D721Med (cell line): ENCODE measurements around the gene ASXL3.

Experiments
- DNase-seq: peaks from one replicate; pipeline ENCODE4 v3.0.0; 2011; ENCODE audit warnings: low spot score; ENCODE audit not compliant: insufficient read length
- FAIRE-seq: peaks from 2 replicates; lab custom pipeline; 2011; peaks lifted over from hg19 to GRCh38; lab: Jason Lieb, UNC
- TF ChIP-seq, protein P1 (sequence below): IDR thresholded peaks from 2 replicates; pipeline ENCODE4 v1.5.1; 2012; ENCODE audit warnings: mild to moderate bottlenecking, control low read depth; ENCODE audit not compliant: insufficient read depth; ENCODE audit errors: missing control alignments

ASXL3 gene

DNA sequence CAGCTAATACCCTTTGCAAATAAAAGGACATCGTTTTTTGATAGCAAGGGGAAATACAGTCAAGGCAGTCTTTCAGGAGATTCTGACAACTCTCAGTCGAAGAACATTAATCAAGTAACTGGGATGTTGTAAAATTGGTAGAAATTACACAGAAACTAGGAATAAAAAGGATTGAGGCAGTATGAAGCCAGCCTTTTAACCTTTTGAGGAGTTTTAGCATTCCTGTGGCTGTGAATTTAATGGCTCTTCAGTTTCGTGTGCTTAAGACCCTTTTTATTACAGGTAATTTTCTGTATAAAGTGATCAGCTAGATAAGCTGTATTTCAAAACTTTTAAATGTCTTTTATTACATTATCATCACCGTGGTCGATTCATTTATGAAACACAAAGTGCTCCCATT, 91.6 kb downstream of the ASXL3 start:
- FAIRE-seq: no peak
- TF ChIP-seq, protein P1, sequence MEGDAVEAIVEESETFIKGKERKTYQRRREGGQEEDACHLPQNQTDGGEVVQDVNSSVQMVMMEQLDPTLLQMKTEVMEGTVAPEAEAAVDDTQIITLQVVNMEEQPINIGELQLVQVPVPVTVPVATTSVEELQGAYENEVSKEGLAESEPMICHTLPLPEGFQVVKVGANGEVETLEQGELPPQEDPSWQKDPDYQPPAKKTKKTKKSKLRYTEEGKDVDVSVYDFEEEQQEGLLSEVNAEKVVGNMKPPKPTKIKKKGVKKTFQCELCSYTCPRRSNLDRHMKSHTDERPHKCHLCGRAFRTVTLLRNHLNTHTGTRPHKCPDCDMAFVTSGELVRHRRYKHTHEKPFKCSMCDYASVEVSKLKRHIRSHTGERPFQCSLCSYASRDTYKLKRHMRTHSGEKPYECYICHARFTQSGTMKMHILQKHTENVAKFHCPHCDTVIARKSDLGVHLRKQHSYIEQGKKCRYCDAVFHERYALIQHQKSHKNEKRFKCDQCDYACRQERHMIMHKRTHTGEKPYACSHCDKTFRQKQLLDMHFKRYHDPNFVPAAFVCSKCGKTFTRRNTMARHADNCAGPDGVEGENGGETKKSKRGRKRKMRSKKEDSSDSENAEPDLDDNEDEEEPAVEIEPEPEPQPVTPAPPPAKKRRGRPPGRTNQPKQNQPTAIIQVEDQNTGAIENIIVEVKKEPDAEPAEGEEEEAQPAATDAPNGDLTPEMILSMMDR: no peak
- no peak for DNase-seq

DNA sequence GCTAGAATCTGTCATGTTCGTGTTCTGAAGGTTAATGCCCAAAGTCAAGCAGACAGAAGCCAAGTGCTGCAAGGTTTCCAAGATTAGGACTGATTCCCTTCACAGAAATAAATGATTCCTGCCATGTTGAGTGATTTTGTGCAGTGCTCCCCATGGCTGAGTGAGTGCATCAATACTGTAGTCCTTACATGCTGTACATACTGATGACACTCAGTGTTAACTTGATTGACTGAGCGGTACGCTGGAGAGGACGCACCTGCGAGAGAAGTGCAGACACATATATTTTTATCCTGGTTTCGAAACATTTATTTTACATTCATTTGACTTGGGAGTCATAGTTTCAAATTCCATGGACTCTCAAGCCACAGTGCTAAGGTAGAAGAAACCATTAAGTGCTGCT, 92.0 kb downstream of the ASXL3 start:
- no peak for DNase-seq
- FAIRE-seq: no peak
- TF ChIP-seq, protein P1: no peak

GRCh38 chr18:33673689-33674088, 95.7 kb downstream of the ASXL3 start:
- TF ChIP-seq, protein P1: no peak
- FAIRE-seq (peak; percentile 87), DNase-seq (no peak)

DNA sequence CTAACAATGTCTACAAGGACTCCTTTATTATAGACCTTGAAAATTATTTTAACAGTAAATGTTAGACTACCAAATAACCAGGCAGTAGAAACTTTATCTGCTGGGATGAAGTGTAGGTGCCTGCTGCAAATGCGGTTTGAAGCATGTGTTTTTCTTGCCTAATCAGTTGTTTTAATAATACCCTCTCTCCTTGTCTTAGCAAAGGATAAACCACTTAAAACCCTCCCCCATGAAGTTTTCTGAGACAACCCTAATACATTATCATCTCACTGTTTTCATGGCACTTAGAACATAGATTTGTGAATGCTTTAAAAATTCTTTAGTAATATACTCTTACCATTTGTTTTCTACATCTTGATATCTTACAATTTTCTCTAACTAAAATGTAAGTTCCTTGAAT, 98.6 kb downstream of the ASXL3 start:
- TF ChIP-seq, protein P1: no peak
- FAIRE-seq: peak; percentile 95
- no peak for DNase-seq

DNA sequence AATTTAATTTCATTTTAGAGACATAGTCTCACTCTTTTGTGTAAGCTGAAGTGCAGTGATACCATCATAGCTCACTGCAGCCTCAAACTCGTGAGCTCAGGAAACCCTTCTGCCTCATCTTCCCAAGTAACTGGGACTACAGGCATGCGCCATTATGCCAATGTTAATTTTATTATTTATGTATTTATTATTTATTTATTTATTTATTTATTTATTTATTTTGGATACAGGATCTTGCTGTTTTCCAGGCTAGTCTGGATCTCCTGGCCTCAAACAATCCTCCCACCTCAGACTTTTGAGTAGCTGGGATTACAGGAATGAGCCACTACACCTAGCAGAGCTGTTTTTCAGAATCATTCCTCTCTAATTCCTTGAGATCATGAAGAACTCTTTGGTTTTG, 99.9 kb downstream of the ASXL3 start:
- FAIRE-seq: no peak
- no peak for DNase-seq
- TF ChIP-seq, protein P1: no peak

- FAIRE-seq (no peak), DNase-seq (no peak)
- TF ChIP-seq, protein P1: no peak
These were observed 104.4 kb downstream of the ASXL3 start for GRCh38 chr18:33682436-33682835.

DNA sequence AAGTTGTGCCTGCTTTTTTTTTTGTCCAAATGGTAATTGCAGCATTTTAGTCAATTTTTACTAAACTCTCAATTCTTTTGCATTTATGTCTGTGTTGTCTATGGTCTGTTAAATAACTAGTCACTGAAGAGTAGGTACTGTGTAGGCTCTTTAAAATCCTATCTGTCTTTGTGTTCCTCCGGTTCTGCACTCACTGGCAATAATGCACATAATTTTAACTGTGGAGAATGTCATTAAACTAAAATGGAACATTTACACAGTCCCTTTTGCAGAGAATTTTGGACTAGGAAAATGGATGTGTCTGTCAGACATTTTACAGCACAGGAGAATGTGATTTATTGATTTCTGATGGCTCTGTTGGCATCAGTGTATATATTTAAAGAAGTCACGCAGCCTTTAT, 116.6 kb downstream of the ASXL3 start:
- peak; percentile 44 for FAIRE-seq

More for the DNA sequence above, 116.6 kb downstream of the ASXL3 start:
- DNase-seq: no peak
- TF ChIP-seq, protein P1: no peak
